Mesothelial cell of epicardium (in vitro differentiated cells): ENCODE data around the gene MLH1. TPM values are rescaled to one million over a fixed set of nuclear protein-coding genes. Genes with fewer than 3 reads are reported as not detected.

Experiments
- total RNA-seq: library from RNA; stranded (reverse); gene quantifications from 3 replicates; pipeline ENCODE4 v1.2.1, GENCODE V29; 2021

MLH1 gene
- total RNA-seq, 1 donor from 2014 or later, result 36.3 TPM

Other genes with a start within 250 kb of the MLH1 start
- gene DCLK3, start 229.0 kb upstream of the MLH1 start, total RNA-seq, result 0.07 to 0.38 TPM (median 0.11 TPM) in 3 replicates
- 68.3 to 80.4 TPM (median 76.8 TPM) in 3 replicates for gene TRANK1, start 48.5 kb upstream of the MLH1 start, total RNA-seq
- 37.3 to 40.2 TPM (median 39.4 TPM) in 3 replicates for gene EPM2AIP1, start 387 bp upstream of the MLH1 start, total RNA-seq
- 35.0 to 41.7 TPM (median 38.1 TPM) in 3 replicates for gene LRRFIP2, start 181.1 kb downstream of the MLH1 start, total RNA-seq
- 56.5 to 59.0 TPM (median 57.8 TPM) in 3 replicates for gene GOLGA4, start 249.8 kb downstream of the MLH1 start, total RNA-seq